ENCODE data around the gene CITED2.
A peak's percentile ranks its signal among the peaks of the same experiment; 100 is the strongest.
"Not testable (repeated sequence)": the region's sequence is repeated elsewhere in the genome, so short reads cannot be mapped to it uniquely, and the experiment has no call there.

Gene CITED2

GRCh38 chr6:139363797-139364196, 10.7 kb downstream of the CITED2 start:
- DNase-seq = not testable (repeated sequence)

GRCh38 chr6:139363123-139363522, 11.3 kb downstream of the CITED2 start:
- DNase-seq = not testable (repeated sequence)

- no peak for DNase-seq
These were observed 13.2 kb downstream of the CITED2 start for GRCh38 chr6:139361211-139361610.

- DNase-seq = no peak
These were observed 17.5 kb downstream of the CITED2 start for GRCh38 chr6:139356924-139357323.

GRCh38 chr6:139355777-139356445, 18.5 kb downstream of the CITED2 start:
- no peak for DNase-seq

GRCh38 chr6:139355172-139355571, 19.3 kb downstream of the CITED2 start:
- no peak for DNase-seq

- no peak for DNase-seq
These were observed 20.3 kb downstream of the CITED2 start for GRCh38 chr6:139354189-139354588.

- peak; percentile 12 for DNase-seq
These were observed 24.9 kb downstream of the CITED2 start for GRCh38 chr6:139349464-139350020.

- DNase-seq = no peak
These were observed 28.1 kb downstream of the CITED2 start for GRCh38 chr6:139346392-139346791.

GRCh38 chr6:139344186-139344963, 30.1 kb downstream of the CITED2 start:
- no peak for DNase-seq

- no peak for DNase-seq
These were observed 31.2 kb downstream of the CITED2 start for GRCh38 chr6:139343052-139343750.

GRCh38 chr6:139341060-139341459, 33.4 kb downstream of the CITED2 start:
- DNase-seq = no peak

GRCh38 chr6:139338795-139339194, 35.7 kb downstream of the CITED2 start:
- DNase-seq = no peak

- DNase-seq = no peak
These were observed 36.6 kb downstream of the CITED2 start for GRCh38 chr6:139337830-139338229.

GRCh38 chr6:139337001-139337400, 37.4 kb downstream of the CITED2 start:
- DNase-seq = no peak

GRCh38 chr6:139336488-139336887, 38.0 kb downstream of the CITED2 start:
- DNase-seq = peak; percentile 79

GRCh38 chr6:139335447-139336210, 38.8 kb downstream of the CITED2 start:
- DNase-seq = no peak

GRCh38 chr6:139334806-139335446, 39.5 kb downstream of the CITED2 start:
- DNase-seq = no peak

- DNase-seq = no peak
These were observed 43.5 kb downstream of the CITED2 start for GRCh38 chr6:139330826-139331500.

- no peak for DNase-seq
These were observed 44.1 kb downstream of the CITED2 start for GRCh38 chr6:139330306-139330705.

- DNase-seq = no peak
These were observed 45.2 kb downstream of the CITED2 start for GRCh38 chr6:139329224-139329623.

- no peak for DNase-seq
These were observed 47.4 kb downstream of the CITED2 start for GRCh38 chr6:139327038-139327437.

Measured in DMS79 treated with DMSO at 0.1 percent for 48 hours (cell line).